IMR-90 (cell line): ENCODE results near the gene COG4.

Source experiments
- CEBPB ChIP-seq: IDR thresholded peaks from 2 replicates; pipeline ENCODE4 v1.6.1; 2012; ENCODE audit warnings: low read depth, low read length, improper control_type of control experiment
- CTCF ChIP-seq: conservative IDR thresholded peaks from 2 replicates; pipeline ENCODE4 v1.5.1; 2012; ENCODE audit warnings: mild to moderate bottlenecking, low read depth, low read length, improper control_type of control experiment
- ELK1 ChIP-seq: fragments of 150-350 bp; IDR thresholded peaks from 2 replicates; pipeline ENCODE4 v1.6.1; 2016; ENCODE audit warnings: low read depth, mild to moderate bottlenecking, low read length, moderate library complexity, borderline replicate concordance
- MAFK ChIP-seq: IDR thresholded peaks from 2 replicates; pipeline ENCODE4 v1.6.1; 2012; ENCODE audit warnings: low read depth, low read length, improper control_type of control experiment
- MXI1 ChIP-seq: IDR thresholded peaks from 2 replicates; pipeline ENCODE4 v1.6.1; 2012; ENCODE audit warnings: low read depth, mild to moderate bottlenecking, low read length, moderate library complexity, borderline replicate concordance
- NFE2L2 ChIP-seq: fragments of 150-350 bp; IDR thresholded peaks from 2 replicates; pipeline ENCODE4 v1.6.1; 2016; ENCODE audit warnings: low read depth, mild to moderate bottlenecking, low read length
- POLR2A ChIP-seq: IDR thresholded peaks from 2 replicates; pipeline ENCODE4 v1.6.1; 2012; ENCODE audit warnings: mild to moderate bottlenecking, low read depth, low read length
- RAD21 ChIP-seq: IDR thresholded peaks from 2 replicates; pipeline ENCODE4 v1.6.1; 2012; ENCODE audit warnings: low read length, improper control_type of control experiment
- RFX5 ChIP-seq: IDR thresholded peaks from 2 replicates; pipeline ENCODE4 v1.8.0; 2012; ENCODE audit warnings: low read depth, mild to moderate bottlenecking, low read length, moderate library complexity
- USF2 ChIP-seq: fragments of 150-350 bp; IDR thresholded peaks from 2 replicates; pipeline ENCODE4 v1.6.1; 2017; ENCODE audit warnings: mild to moderate bottlenecking, antibody characterized with exemption, low read length, low read depth

GRCh38 chr16:70470927-70471341 lies 52.4 kb downstream of the COG4 start:
- TF ChIP-seq POLR2A = no peak
- TF ChIP-seq MXI1 = no peak
- TF ChIP-seq RAD21 = peak; percentile 46
- TF ChIP-seq CTCF = peak; percentile 36
- TF ChIP-seq USF2 = no peak
- TF ChIP-seq RFX5 = no peak
- no peak for TF ChIP-seq NFE2L2
- TF ChIP-seq MAFK = no peak
- TF ChIP-seq CEBPB = no peak
- no peak for TF ChIP-seq ELK1
